ENCODE results near the gene TP73. TPM values are rescaled to one million over a fixed set of nuclear protein-coding genes. Genes with fewer than 3 reads are reported as not detected.
A peak's percentile ranks its signal among the peaks of the same experiment; 100 is the strongest.

The TP73 gene
- total RNA-seq, 1 experiment from 2014 or later, result 11.9 TPM

DNA sequence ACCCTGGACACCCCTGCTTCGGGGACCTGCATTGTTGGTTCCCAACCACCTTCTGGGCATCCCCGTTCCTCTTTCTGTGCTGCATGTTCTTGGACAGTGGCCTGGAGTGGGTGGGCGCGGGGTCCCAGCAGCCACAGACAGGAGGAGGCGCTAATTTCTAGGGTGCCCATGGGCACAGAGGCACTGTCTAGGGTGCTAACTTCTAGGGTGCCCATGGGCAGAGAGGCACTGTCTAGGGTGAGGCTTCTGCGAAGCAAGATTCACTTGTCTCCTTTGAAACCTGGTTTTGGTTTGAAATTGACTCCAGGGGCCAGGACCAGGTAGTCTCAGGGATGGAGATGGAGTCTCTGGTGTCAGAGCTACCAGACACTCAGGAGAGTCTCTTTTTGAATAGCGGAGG is 40.2 kb upstream of the TP73 start:
- no peaks in the 10 kb centered on the region for H3K9me3 ChIP-seq
- peak overlapping the region; percentile 41 for H3K4me3 ChIP-seq (ENCODE audit: low read depth, low read length)
- Mint-ChIP-seq H3K36me3 (ENCODE audit: insufficient read depth, unreplicated experiment) (peaks cover 5% of the 10 kb centered on the region), H3K9me3 (ENCODE audit: unreplicated experiment) (no peaks in the 10 kb centered on the region), H3K27ac (ENCODE audit: unreplicated experiment) (peak overlapping the region; percentile 61), H3K4me1 (ENCODE audit: low read depth, unreplicated experiment) (peaks cover 27% of the 10 kb centered on the region), H3K4me3 (ENCODE audit: unreplicated experiment) (peak overlapping the region; percentile 74), H3K27me3 (ENCODE audit: insufficient read depth, unreplicated experiment) (no peaks in the 10 kb centered on the region)
- POLR2A ChIA-PET, result no interaction called here
- intact Hi-C loops (cut with micrococcal nuclease; ENCODE audit: unreplicated experiment), result no loop called here
- no peak for DNase-seq
- BruUV-seq (replicated peaks), result TSS peak; percentile 22
- H3K36me3 ChIP-seq (ENCODE audit: control insufficient read depth, insufficient read depth, low read length), result no peaks in the 10 kb centered on the region
- peaks cover 39% of the 10 kb centered on the region for H3K4me1 ChIP-seq
- CTCF ChIA-PET, result interaction anchor here (0.6 kb wide), 1 partner anchor 24 kb away, joined by 3 read pairs; no protein-coding TSS in a partner anchor
- TF ChIP-seq, protein P1, sequence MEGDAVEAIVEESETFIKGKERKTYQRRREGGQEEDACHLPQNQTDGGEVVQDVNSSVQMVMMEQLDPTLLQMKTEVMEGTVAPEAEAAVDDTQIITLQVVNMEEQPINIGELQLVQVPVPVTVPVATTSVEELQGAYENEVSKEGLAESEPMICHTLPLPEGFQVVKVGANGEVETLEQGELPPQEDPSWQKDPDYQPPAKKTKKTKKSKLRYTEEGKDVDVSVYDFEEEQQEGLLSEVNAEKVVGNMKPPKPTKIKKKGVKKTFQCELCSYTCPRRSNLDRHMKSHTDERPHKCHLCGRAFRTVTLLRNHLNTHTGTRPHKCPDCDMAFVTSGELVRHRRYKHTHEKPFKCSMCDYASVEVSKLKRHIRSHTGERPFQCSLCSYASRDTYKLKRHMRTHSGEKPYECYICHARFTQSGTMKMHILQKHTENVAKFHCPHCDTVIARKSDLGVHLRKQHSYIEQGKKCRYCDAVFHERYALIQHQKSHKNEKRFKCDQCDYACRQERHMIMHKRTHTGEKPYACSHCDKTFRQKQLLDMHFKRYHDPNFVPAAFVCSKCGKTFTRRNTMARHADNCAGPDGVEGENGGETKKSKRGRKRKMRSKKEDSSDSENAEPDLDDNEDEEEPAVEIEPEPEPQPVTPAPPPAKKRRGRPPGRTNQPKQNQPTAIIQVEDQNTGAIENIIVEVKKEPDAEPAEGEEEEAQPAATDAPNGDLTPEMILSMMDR (IDR thresholded peaks at IDR 0.05; ENCODE audit: insufficient read depth in 1 of 2, low read depth in 1 of 2, low read length in 1 of 2, severe bottlenecking in 1 of 2, unreplicated experiment in 1 of 2), result no peak
- H3K27me3 ChIP-seq (replicated peaks; ENCODE audit: control insufficient read depth, insufficient read depth, low read length), result no peaks in the 10 kb centered on the region

DNA sequence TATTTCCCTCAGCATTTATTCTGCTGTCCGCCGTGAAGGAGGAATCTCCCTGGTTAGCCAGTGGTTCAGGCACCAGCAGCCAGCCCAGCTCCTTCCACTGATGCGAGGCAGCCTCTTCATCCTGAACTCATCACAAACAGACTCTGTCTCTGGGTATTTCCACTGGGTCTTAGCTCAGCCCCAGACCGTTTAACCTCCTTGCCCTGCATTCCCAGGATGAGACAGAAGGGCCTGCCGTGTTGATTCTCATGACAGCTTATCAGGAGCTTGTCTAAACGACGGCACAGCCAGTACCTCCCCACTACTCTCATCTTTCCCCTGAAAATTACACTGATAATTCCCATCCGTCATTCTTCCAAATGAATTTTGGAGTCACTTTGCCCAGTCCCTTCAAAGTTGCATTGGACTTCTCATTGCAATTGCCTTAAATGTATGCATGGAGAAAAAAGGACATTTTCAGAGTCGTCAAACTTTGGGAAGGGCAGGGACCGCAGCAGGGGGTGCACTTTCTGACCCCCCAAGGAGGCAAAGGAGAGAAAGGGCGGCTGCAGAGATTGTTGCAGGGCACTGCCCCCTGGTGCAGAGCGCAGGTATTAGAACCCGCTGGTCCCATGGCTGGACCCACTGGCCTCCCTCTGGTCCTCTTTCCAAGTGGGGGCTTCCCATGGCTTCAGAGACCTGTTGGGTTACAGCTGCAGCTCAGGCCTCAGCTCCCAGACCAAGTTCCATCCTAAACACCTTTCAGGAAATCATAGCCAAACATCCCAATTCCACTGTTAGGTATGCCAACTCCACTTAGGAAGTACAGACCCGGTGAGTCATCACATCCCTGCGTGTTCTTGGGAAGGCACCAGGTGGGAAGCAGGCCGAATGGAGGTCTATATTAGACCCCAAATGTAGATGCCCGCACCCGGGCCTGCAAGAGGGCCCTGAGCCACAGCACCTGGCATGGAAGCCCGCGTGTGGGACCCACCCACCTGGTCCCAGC is 37.3 kb upstream of the TP73 start:
- POLR2A ChIA-PET, result no interaction called here
- no peak overlapping the region for H3K4me3 ChIP-seq (ENCODE audit: low read depth, low read length)
- no TSS peak for BruUV-seq (replicated peaks)

DNA sequence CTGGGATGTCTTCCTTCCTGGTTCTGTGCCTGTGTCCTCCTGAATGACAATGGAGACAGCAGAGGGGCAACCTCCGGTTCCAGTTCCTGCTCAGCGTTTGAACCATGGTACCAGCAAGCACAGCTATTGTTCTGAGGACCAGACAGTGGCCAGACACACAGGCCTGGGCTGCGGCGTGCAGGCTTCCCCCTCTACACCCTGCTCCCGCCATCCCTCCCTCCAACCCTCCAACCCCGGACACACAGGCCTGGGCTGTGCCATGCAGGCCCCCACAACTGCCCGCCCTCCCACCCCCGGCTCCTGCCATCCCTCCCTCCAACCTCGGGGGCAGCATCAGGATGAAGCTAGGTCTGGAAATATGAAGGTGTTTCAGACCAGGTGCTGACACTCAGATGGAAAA is 35.5 kb upstream of the TP73 start:
- intact Hi-C loops (cut with micrococcal nuclease; ENCODE audit: unreplicated experiment), result no loop called here
- H3K9me3 ChIP-seq, result no peaks in the 10 kb centered on the region
- POLR2A ChIA-PET, result no interaction called here

More for the DNA sequence above, 37.3 kb upstream of the TP73 start:
- intact Hi-C loops (cut with micrococcal nuclease; ENCODE audit: unreplicated experiment), result loop anchor here (1.0 kb wide), 2 partner anchors 50 to 124 kb away; no protein-coding TSS in a partner anchor
- Mint-ChIP-seq H3K4me3 (ENCODE audit: unreplicated experiment) (no peak overlapping the region), H3K27ac (ENCODE audit: unreplicated experiment) (peak overlapping the region; percentile 94), H3K36me3 (ENCODE audit: insufficient read depth, unreplicated experiment) (peaks cover 5% of the 10 kb centered on the region), H3K9me3 (ENCODE audit: unreplicated experiment) (no peaks in the 10 kb centered on the region), H3K4me1 (ENCODE audit: low read depth, unreplicated experiment) (peaks cover 27% of the 10 kb centered on the region), H3K27me3 (ENCODE audit: insufficient read depth, unreplicated experiment) (no peaks in the 10 kb centered on the region)
- Histone ChIP-seq H3K9me3 (no peaks in the 10 kb centered on the region), H3K4me1 (peaks cover 47% of the 10 kb centered on the region), H3K27me3 (replicated peaks; ENCODE audit: control insufficient read depth, insufficient read depth, low read length) (no peaks in the 10 kb centered on the region), H3K36me3 (ENCODE audit: control insufficient read depth, insufficient read depth, low read length) (no peaks in the 10 kb centered on the region)
- TF ChIP-seq, protein P1 (IDR thresholded peaks at IDR 0.05; ENCODE audit: insufficient read depth in 1 of 2, low read depth in 1 of 2, low read length in 1 of 2, severe bottlenecking in 1 of 2, unreplicated experiment in 1 of 2), result peak; percentile 48 to 50
- CTCF ChIA-PET, result interaction anchor here (0.6 to 1.2 kb wide), 4 partner anchors 27 to 1233 kb away, joined by 3 to 5 read pairs (median 4); no protein-coding TSS in a partner anchor
- peak in 1 of 2 experiments; percentile 38 for DNase-seq

More for the DNA sequence above, 35.5 kb upstream of the TP73 start:
- Histone ChIP-seq H3K27me3 (replicated peaks; ENCODE audit: control insufficient read depth, insufficient read depth, low read length) (no peaks in the 10 kb centered on the region), H3K36me3 (ENCODE audit: control insufficient read depth, insufficient read depth, low read length) (no peaks in the 10 kb centered on the region), H3K4me3 (ENCODE audit: low read depth, low read length) (no peak overlapping the region), H3K4me1 (peaks cover 49% of the 10 kb centered on the region)
- CTCF ChIA-PET, result interaction anchor here (0.6 kb wide), 1 partner anchor 758 kb away, joined by 4 read pairs; no protein-coding TSS in a partner anchor
- Mint-ChIP-seq H3K4me3 (ENCODE audit: unreplicated experiment) (no peak overlapping the region), H3K9me3 (ENCODE audit: unreplicated experiment) (no peaks in the 10 kb centered on the region), H3K36me3 (ENCODE audit: insufficient read depth, unreplicated experiment) (peaks cover 5% of the 10 kb centered on the region), H3K4me1 (ENCODE audit: low read depth, unreplicated experiment) (peaks cover 34% of the 10 kb centered on the region), H3K27me3 (ENCODE audit: insufficient read depth, unreplicated experiment) (no peaks in the 10 kb centered on the region), H3K27ac (ENCODE audit: unreplicated experiment) (no peak overlapping the region)
- TF ChIP-seq, protein P1 (IDR thresholded peaks at IDR 0.05; ENCODE audit: insufficient read depth in 1 of 2, low read depth in 1 of 2, low read length in 1 of 2, severe bottlenecking in 1 of 2, unreplicated experiment in 1 of 2), result no peak
- BruUV-seq (replicated peaks), result no TSS peak
- no peak for DNase-seq
